ENCODE measurements around the gene ACAD8.
"Not testable (repeated sequence)": the region's sequence is repeated elsewhere in the genome, so short reads cannot be mapped to it uniquely, and the experiment has no call there.

Gene ACAD8

GRCh38 chr11:134240592-134240991, 12.8 kb upstream of the ACAD8 start:
- no peak for DNase-seq (ENCODE audit: low spot score)

- no peak for DNase-seq (ENCODE audit: low spot score)
Observed at GRCh38 chr11:134242376-134242775, 11.0 kb upstream of the ACAD8 start.

GRCh38 chr11:134243913-134244312, 9.5 kb upstream of the ACAD8 start:
- DNase-seq (ENCODE audit: low spot score) = no peak

- DNase-seq (ENCODE audit: low spot score) = no peak
Observed at GRCh38 chr11:134244593-134244992, 8.8 kb upstream of the ACAD8 start.

GRCh38 chr11:134245434-134245833, 7.9 kb upstream of the ACAD8 start:
- no peak for DNase-seq (ENCODE audit: low spot score)

- no peak for DNase-seq (ENCODE audit: low spot score)
Observed at GRCh38 chr11:134246100-134246499, 7.3 kb upstream of the ACAD8 start.

- no peak for DNase-seq (ENCODE audit: low spot score)
Observed at GRCh38 chr11:134246678-134247077, 6.7 kb upstream of the ACAD8 start.

- no peak for DNase-seq (ENCODE audit: low spot score)
Observed at GRCh38 chr11:134248910-134249480, 4.4 kb upstream of the ACAD8 start.

GRCh38 chr11:134250246-134250645, 3.1 kb upstream of the ACAD8 start:
- DNase-seq (ENCODE audit: low spot score) = no peak

- no peak for DNase-seq (ENCODE audit: low spot score)
Observed at GRCh38 chr11:134250675-134251074, 2.7 kb upstream of the ACAD8 start.

GRCh38 chr11:134252346-134253187, 801 bp upstream of the ACAD8 start:
- DNase-seq (ENCODE audit: low spot score) = no peak

GRCh38 chr11:134254433-134255183, 1.2 kb downstream of the ACAD8 start:
- no peak for DNase-seq (ENCODE audit: low spot score)

- DNase-seq (ENCODE audit: low spot score) = not testable (repeated sequence)
Observed at GRCh38 chr11:134255184-134255561, 1.8 kb downstream of the ACAD8 start.

- no peak for DNase-seq (ENCODE audit: low spot score)
Observed at GRCh38 chr11:134257101-134257500, 3.7 kb downstream of the ACAD8 start.

- peak; percentile 30 for DNase-seq (ENCODE audit: low spot score)
Observed at GRCh38 chr11:134258577-134258976, 5.2 kb downstream of the ACAD8 start.

- DNase-seq (ENCODE audit: low spot score) = no peak
Observed at GRCh38 chr11:134260503-134260902, 7.1 kb downstream of the ACAD8 start.

GRCh38 chr11:134260983-134261382, 7.6 kb downstream of the ACAD8 start:
- peak; percentile 59 for DNase-seq (ENCODE audit: low spot score)

GRCh38 chr11:134261626-134262488, 8.5 kb downstream of the ACAD8 start:
- DNase-seq (ENCODE audit: low spot score) = peak; percentile 46

- DNase-seq (ENCODE audit: low spot score) = no peak
Observed at GRCh38 chr11:134264966-134265764, 11.8 kb downstream of the ACAD8 start.

- no peak for DNase-seq (ENCODE audit: low spot score)
Observed at GRCh38 chr11:134266440-134266839, 13.1 kb downstream of the ACAD8 start.

GRCh38 chr11:134266841-134267251, 13.5 kb downstream of the ACAD8 start:
- no peak for DNase-seq (ENCODE audit: low spot score)
